ENCODE results near the gene CCR7.

GRCh38 chr17:40542558-40543411 is 22.5 kb downstream of the CCR7 start:
- TF ChIP-seq ZNF768 (CRISPR knock-in tag; IDR thresholded peaks at IDR 0.05) (no peak), FOXP1 (IDR thresholded peaks at IDR 0.05) (no peak), FOXP1 (CRISPR knock-in tag; IDR thresholded peaks at IDR 0.05) (no peak), RFX5 (IDR thresholded peaks at IDR 0.05; ENCODE audit: low read depth, low read length) (peak; percentile 67), CTCF (CRISPR knock-in tag; IDR thresholded peaks at IDR 0.05) (no peak), RBFOX2 (IDR thresholded peaks at IDR 0.05; ENCODE audit: low read depth, low read length) (no peak), POLR2A (IDR thresholded peaks at IDR 0.05; ENCODE audit: insufficient read depth in 1 of 2, low read depth in 2 of 2, low read length in 2 of 2) (peak in 1 of 2 experiments; percentile 49; a peak in 2 of 4 replicates), RARG (CRISPR knock-in tag; IDR thresholded peaks at IDR 0.05; ENCODE audit: low read depth) (no peak), ZNF670 (CRISPR knock-in tag; IDR thresholded peaks at IDR 0.05; ENCODE audit: borderline replicate concordance) (no peak), ELF3 (CRISPR knock-in tag; IDR thresholded peaks at IDR 0.05) (peak; percentile 54; the same call in 1 of the 2 replicates), ZNF101 (CRISPR knock-in tag; IDR thresholded peaks at IDR 0.05; ENCODE audit: borderline replicate concordance, low read depth) (no peak), SALL2 (CRISPR knock-in tag; IDR thresholded peaks at IDR 0.05) (no peak), HINFP (CRISPR knock-in tag; IDR thresholded peaks at IDR 0.05; ENCODE audit: low read depth) (no peak), ZNF264 (CRISPR knock-in tag; IDR thresholded peaks at IDR 0.05) (no peak)
